Endothelial cell of umbilical vein (primary cell): Measurements from ENCODE around the gene GPR78. TPM values are rescaled to one million over a fixed set of nuclear protein-coding genes. Genes with fewer than 3 reads are reported as not detected.

Source experiments
- BruUV-seq: library from RNA; stranded (reverse); fragments of 400-500 nt; replicated peaks from 2 replicates; lab custom pipeline; 2021; lab: Mats Ljungman, UMichigan
- CTCF ChIA-PET: fragments of 300-600, 350-600 bp; sonication (Branson Sonifier 250); formaldehyde crosslinking; loops from one replicate; lab custom pipeline; 2021; ENCODE audit warnings: antibody characterized with exemption, inconsistent platforms; lab: Charles Lee
- POLR2A ChIA-PET: fragments of 300-600, 350-600 bp; sonication (Branson Sonifier 250); formaldehyde crosslinking; loops from one replicate; lab custom pipeline; 2021; ENCODE audit warnings: antibody characterized with exemption, inconsistent platforms; lab: Charles Lee
- DNase-seq: peaks from one replicate; pipeline ENCODE4 v3.0.0-alpha.2; 2011; ENCODE audit warnings: low read depth, low spot score
- FAIRE-seq: peaks from 2 replicates; lab custom pipeline; 2011; peaks lifted over from hg19 to GRCh38; lab: Jason Lieb, UNC
- H2AFZ ChIP-seq: 2 replicates; pipeline ENCODE4 v1.6.0; 2012; ENCODE audit warnings: low read depth, low read length, control low read depth, inconsistent platforms
- H3K27ac ChIP-seq: 2 replicates; pipeline ENCODE4 v1.5.1; 2011; ENCODE audit warnings: low read depth, mild to moderate bottlenecking, control low read depth, low read length, moderate library complexity; ENCODE audit not compliant: insufficient read depth
- H3K27me3 ChIP-seq, 2 experiments: 2 replicates each; pipeline versions ENCODE4 v1.6.0 to v1.6.1; 2011; ENCODE audit warnings: low read length in 2 of 2, mixed read lengths in 1 of 2; ENCODE audit not compliant: control insufficient read depth in 2 of 2, insufficient read depth in 2 of 2
- H3K36me3 ChIP-seq, 2 experiments: 2 replicates in 1 of 2; 3 replicates in 1 of 2; pipeline ENCODE4 v1.5.1; 2011; ENCODE audit warnings: low read length in 2 of 2, mild to moderate bottlenecking in 1 of 2, moderate library complexity in 1 of 2; ENCODE audit not compliant: control insufficient read depth in 2 of 2, insufficient read depth in 2 of 2; ENCODE audit errors: extremely low read depth in 1 of 2
- H3K4me1 ChIP-seq: 3 replicates; pipeline ENCODE4 v1.5.1; 2011; ENCODE audit warnings: mild to moderate bottlenecking, low read length; ENCODE audit not compliant: control insufficient read depth, insufficient read depth; ENCODE audit errors: extremely low read depth
- H3K4me2 ChIP-seq: 2 replicates; pipeline ENCODE4 v1.6.1; 2011; ENCODE audit warnings: low read length, control low read depth, mixed read lengths; ENCODE audit not compliant: insufficient read depth
- H3K4me3 ChIP-seq, 3 experiments: fragments of 200-600 bp in 1 of 3; sonication (generic), shearing (Covaris generic) in 1 of 3; replicated peaks in 1 of 3; 2 replicates each; pipeline ENCODE4 v1.5.1; 2011 to 2016; ENCODE audit warnings: control low read depth in 3 of 3, low read length in 3 of 3, mild to moderate bottlenecking in 2 of 3, inconsistent platforms in 1 of 3, low read depth in 1 of 3, moderate library complexity in 1 of 3; ENCODE audit not compliant: insufficient read depth in 1 of 3
- H3K79me2 ChIP-seq: 2 replicates; pipeline ENCODE4 v1.6.0; 2012; ENCODE audit warnings: low read length, inconsistent platforms; ENCODE audit not compliant: control insufficient read depth, insufficient read depth
- H3K9ac ChIP-seq: replicated peaks from 2 replicates; pipeline ENCODE3; 2011; ENCODE audit warnings: low read length, control low read depth; ENCODE audit not compliant: insufficient read depth; ENCODE audit errors: extremely low read depth
- H3K9me1 ChIP-seq: replicated peaks from 3 replicates; pipeline ENCODE4 v1.6.0; 2011; ENCODE audit warnings: mild to moderate bottlenecking, low read length; ENCODE audit not compliant: control insufficient read depth, insufficient read depth; ENCODE audit errors: extremely low read depth
- H3K9me3 ChIP-seq: replicated peaks from 2 replicates; pipeline ENCODE4 v1.5.1; 2012; ENCODE audit warnings: low read length, inconsistent platforms; ENCODE audit not compliant: control insufficient read depth, insufficient read depth
- H4K20me1 ChIP-seq: replicated peaks from 2 replicates; pipeline ENCODE3; 2011; ENCODE audit warnings: mild to moderate bottlenecking, low read length; ENCODE audit not compliant: control insufficient read depth, insufficient read depth; ENCODE audit errors: extremely low read depth
- CTCF ChIP-seq, 2 donors: IDR thresholded peaks; 1 replicate in 1 of 2; 2 replicates in 1 of 2; pipeline ENCODE4 v1.5.1; 2011; ENCODE audit warnings: low read length in 2 of 2, mild to moderate bottlenecking in 2 of 2, moderate library complexity in 2 of 2, control low read depth in 1 of 2, inconsistent platforms in 1 of 2, low read depth in 1 of 2; ENCODE audit not compliant: insufficient read depth in 1 of 2; ENCODE audit errors: extremely low read depth in 1 of 2
- EZH2 ChIP-seq: IDR thresholded peaks from 2 replicates; pipeline ENCODE4 v1.6.1; 2012; ENCODE audit warnings: borderline replicate concordance, low read depth, mild to moderate bottlenecking, moderate library complexity, low read length, inconsistent platforms; ENCODE audit not compliant: severe bottlenecking
- FOS ChIP-seq: IDR thresholded peaks from 2 replicates; pipeline ENCODE4 v1.6.1; 2011; ENCODE audit warnings: mild to moderate bottlenecking, low read length, moderate library complexity, borderline replicate concordance; ENCODE audit not compliant: insufficient read depth
- GATA2 ChIP-seq: IDR thresholded peaks from 2 replicates; pipeline ENCODE4 v1.7.0; 2011; ENCODE audit warnings: low read depth, mild to moderate bottlenecking, moderate library complexity, mixed read lengths, low read length; ENCODE audit not compliant: insufficient read length, insufficient read depth
- JUN ChIP-seq: IDR thresholded peaks from 2 replicates; pipeline ENCODE4 v1.6.1; 2011; ENCODE audit warnings: borderline replicate concordance, low read depth; ENCODE audit not compliant: insufficient read length, insufficient read depth
- MAX ChIP-seq: IDR thresholded peaks from 2 replicates; pipeline ENCODE4 v1.6.1; 2011; ENCODE audit not compliant: insufficient read depth, insufficient read length
- MYC ChIP-seq: IDR thresholded peaks from one replicate; pipeline ENCODE4 v1.6.1; 2011; ENCODE audit warnings: mild to moderate bottlenecking, low read depth, low read length
- POLR2A ChIP-seq: IDR thresholded peaks from 2 replicates; pipeline ENCODE4 v1.6.1; 2012; ENCODE audit warnings: low read depth, mild to moderate bottlenecking, control low read depth, low read length
- POLR2AphosphoS5 ChIP-seq: IDR thresholded peaks from 2 replicates; pipeline ENCODE4 v1.6.1; 2012; ENCODE audit warnings: low read depth, mild to moderate bottlenecking, control low read depth, low read length, moderate library complexity; ENCODE audit not compliant: insufficient read depth
- dilution Hi-C: fragments of 300-500 bp; cut with MboI; formaldehyde crosslinking; loops from one replicate; pipeline ENCODE4 v1.15.0; 2019; ENCODE audit warnings: low sequenced_read_pairs; ENCODE audit not compliant: extremely low pct_ligation_motif_present
- intact Hi-C: fragments of 100-400 bp; cut with micrococcal nuclease; formaldehyde crosslinking; loops from one replicate; pipeline ENCODE4 v1.10.0; 2022
- polyA plus RNA-seq, 4 experiments: library from polyadenylated mRNA; depleted of rRNA in 3 of 4; stranded (reverse) in 3 of 4; unstranded in 1 of 4; fragments of >200 nt; gene quantifications; 2 replicates each; pipeline versions ENCODE4 v1.2.1 to v1.2.3, GENCODE V29; 2011 to 2012; ENCODE audit warnings: missing spikeins in 1 of 4
- total RNA-seq: library from RNA; stranded (reverse); gene quantifications from 2 replicates; pipeline ENCODE4 v1.2.3, GENCODE V29; 2021

Gene GPR78
- total and polyA plus RNA-seq, 2 donors (not counting 3 experiments of a cell fraction or from before 2014, with no cell fraction given), result not detected

GRCh38 chr4:8553991-8554405, 26.2 kb upstream of the GPR78 start:
- no peaks in the 10 kb centered on the region for H3K9me3 ChIP-seq
- H2AFZ ChIP-seq, result no peak overlapping the region
- no peak overlapping the region for H3K4me3 ChIP-seq
- POLR2A ChIA-PET, result no interaction called here
- dilution Hi-C loops (no loop called here), intact Hi-C loops (no loop called here)
- no peaks in the 10 kb centered on the region for H3K27me3 ChIP-seq
- no peaks in the 10 kb centered on the region for H4K20me1 ChIP-seq
- H3K36me3 ChIP-seq, result no peaks in the 10 kb centered on the region
- FAIRE-seq (no peak), DNase-seq (no peak)
- no peak overlapping the region for H3K9ac ChIP-seq
- BruUV-seq, result no TSS peak
- H3K4me2 ChIP-seq, result no peak overlapping the region
- H3K9me1 ChIP-seq, result no peaks in the 10 kb centered on the region
- H3K79me2 ChIP-seq, result no peaks in the 10 kb centered on the region
- H3K4me1 ChIP-seq, result no peaks in the 10 kb centered on the region
- TF ChIP-seq GATA2 (no peak), POLR2AphosphoS5 (no peak), EZH2 (no peak), MYC (no peak), FOS (no peak), CTCF (IDR thresholded peaks at IDR 0.05; ENCODE audit: extremely low read depth in 1 of 2, insufficient read depth in 1 of 2, low read depth in 1 of 2, low read length in 2 of 2) (no peak), MAX (no peak), JUN (no peak), POLR2A (no peak)
- H3K27ac ChIP-seq, result no peak overlapping the region
- CTCF ChIA-PET, result no interaction called here
